ENCODE measurements around the gene MAU2. TPM values are rescaled to one million over a fixed set of nuclear protein-coding genes. Genes with fewer than 3 reads are reported as not detected.

MAU2 gene
- total and polyA plus RNA-seq, 2 experiments from 2014 or later: 18.9 to 62.2 TPM

DNA sequence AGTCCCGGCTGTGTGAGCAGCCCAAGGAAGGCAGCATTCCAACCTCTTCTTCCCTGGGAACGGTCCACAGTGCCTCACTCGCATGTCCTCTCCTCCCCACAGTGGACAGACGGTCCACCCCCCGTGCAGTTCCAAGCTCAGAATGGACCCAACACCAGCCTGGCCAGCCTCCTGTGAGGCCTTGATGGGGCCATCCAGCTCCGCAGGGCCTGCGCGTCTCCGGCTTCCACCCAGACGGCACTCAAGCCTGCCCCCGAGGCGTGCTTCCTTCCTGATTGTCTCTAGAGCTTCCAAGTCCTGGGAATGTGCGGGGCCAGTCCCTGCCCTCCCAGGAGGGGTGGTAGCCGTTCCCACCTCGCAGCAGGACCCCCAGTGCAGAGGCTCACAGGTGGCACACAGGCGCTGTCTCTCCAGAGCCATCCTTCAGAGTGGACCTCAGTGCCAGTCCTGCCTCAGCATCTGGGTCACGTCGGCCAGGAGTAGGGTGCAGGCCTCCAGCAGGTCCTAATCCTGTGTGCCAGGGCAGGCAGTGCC lies 35.0 kb downstream of the MAU2 start (continued):
- TF ChIP-seq ZNF331 (CRISPR knock-in tag; IDR thresholded peaks at IDR 0.05; ENCODE audit: low read depth): no peak
- no peak for TF ChIP-seq NANOG (IDR thresholded peaks at IDR 0.05; ENCODE audit: borderline replicate concordance)
- no peak for TF ChIP-seq CREB1 (CRISPR knock-in tag; IDR thresholded peaks at IDR 0.05; ENCODE audit: low read depth)
- TF ChIP-seq STAT1 (IDR thresholded peaks at IDR 0.05; ENCODE audit: unreplicated experiment): no peak
- no peak for TF ChIP-seq EZH2phosphoT487 (IDR thresholded peaks at IDR 0.05; ENCODE audit: unreplicated experiment)
- TF ChIP-seq, protein P1, sequence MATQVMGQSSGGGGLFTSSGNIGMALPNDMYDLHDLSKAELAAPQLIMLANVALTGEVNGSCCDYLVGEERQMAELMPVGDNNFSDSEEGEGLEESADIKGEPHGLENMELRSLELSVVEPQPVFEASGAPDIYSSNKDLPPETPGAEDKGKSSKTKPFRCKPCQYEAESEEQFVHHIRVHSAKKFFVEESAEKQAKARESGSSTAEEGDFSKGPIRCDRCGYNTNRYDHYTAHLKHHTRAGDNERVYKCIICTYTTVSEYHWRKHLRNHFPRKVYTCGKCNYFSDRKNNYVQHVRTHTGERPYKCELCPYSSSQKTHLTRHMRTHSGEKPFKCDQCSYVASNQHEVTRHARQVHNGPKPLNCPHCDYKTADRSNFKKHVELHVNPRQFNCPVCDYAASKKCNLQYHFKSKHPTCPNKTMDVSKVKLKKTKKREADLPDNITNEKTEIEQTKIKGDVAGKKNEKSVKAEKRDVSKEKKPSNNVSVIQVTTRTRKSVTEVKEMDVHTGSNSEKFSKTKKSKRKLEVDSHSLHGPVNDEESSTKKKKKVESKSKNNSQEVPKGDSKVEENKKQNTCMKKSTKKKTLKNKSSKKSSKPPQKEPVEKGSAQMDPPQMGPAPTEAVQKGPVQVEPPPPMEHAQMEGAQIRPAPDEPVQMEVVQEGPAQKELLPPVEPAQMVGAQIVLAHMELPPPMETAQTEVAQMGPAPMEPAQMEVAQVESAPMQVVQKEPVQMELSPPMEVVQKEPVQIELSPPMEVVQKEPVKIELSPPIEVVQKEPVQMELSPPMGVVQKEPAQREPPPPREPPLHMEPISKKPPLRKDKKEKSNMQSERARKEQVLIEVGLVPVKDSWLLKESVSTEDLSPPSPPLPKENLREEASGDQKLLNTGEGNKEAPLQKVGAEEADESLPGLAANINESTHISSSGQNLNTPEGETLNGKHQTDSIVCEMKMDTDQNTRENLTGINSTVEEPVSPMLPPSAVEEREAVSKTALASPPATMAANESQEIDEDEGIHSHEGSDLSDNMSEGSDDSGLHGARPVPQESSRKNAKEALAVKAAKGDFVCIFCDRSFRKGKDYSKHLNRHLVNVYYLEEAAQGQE (IDR thresholded peaks at IDR 0.05; ENCODE audit: unreplicated experiment): no peak
- TF ChIP-seq CTCF (conservative IDR thresholded peaks at IDR 0.05; ENCODE audit: low read depth in 2 of 2): no peak
- TF ChIP-seq ZNF114 (CRISPR knock-in tag; IDR thresholded peaks at IDR 0.05): no peak
- no peak for TF ChIP-seq EZH2 (IDR thresholded peaks at IDR 0.05; ENCODE audit: low read depth, unreplicated experiment)

DNA sequence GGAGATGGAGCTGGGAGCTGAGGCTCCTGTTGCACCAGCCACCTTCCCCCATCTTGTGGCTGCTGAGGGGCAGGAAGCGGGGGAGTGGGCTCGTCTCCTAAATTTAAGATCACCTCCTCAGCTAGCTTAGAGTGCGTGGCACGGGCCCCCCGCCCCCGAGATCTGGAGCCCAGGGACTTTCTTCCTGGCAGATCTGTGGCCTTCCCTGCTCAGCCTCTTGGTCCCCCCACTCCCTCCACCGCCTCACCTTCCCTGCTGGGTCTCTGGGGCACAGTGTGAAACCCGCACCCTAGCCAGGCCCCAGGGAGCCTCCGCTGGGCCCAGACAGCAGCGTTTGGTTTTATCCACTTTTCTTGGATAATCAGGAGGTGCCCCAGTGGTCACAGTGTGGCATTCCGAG lies 35.9 kb downstream of the MAU2 start:
- H3K4me3 ChIP-seq: no peak overlapping the region
- H3K36me3 ChIP-seq (ENCODE audit: insufficient read depth): peaks cover 10% of the 10 kb centered on the region
- H3K27me3 ChIP-seq (ENCODE audit: insufficient read depth): no peaks in the 10 kb centered on the region
- Mint-ChIP-seq H3K4me3 (no peak overlapping the region), H3K4me1 (peaks cover 4% of the 10 kb centered on the region), H3K27ac (no peak overlapping the region), H3K27me3 (ENCODE audit: insufficient read depth, low read depth, poor library complexity) (peaks cover 11% of the 10 kb centered on the region), H3K9me3 (no peaks in the 10 kb centered on the region), H3K36me3 (ENCODE audit: low read depth) (peaks cover 27% of the 10 kb centered on the region)
- DNase-seq (ENCODE audit: low spot score) (no peak), ATAC-seq (no peak)
- no peaks in the 10 kb centered on the region for H3K79me2 ChIP-seq (replicated peaks; ENCODE audit: insufficient read depth)
- 0 out of 2 replicates have a peak, but pooled peaks cover 3% of the 10 kb centered on the region for H3F3A ChIP-seq (replicated peaks; ENCODE audit: low read depth)
- H3K4me1 ChIP-seq (ENCODE audit: insufficient read depth): no peaks in the 10 kb centered on the region; the same call in 1 of the 2 replicates
- H3K9me2 ChIP-seq (ENCODE audit: insufficient read depth): no peaks in the 10 kb centered on the region
- H4K20me1 ChIP-seq (replicated peaks; ENCODE audit: insufficient read depth): no peaks in the 10 kb centered on the region
- no peak overlapping the region for H3K27ac ChIP-seq (ENCODE audit: low read depth)
- no peak overlapping the region for H3K4me2 ChIP-seq
- no peak overlapping the region for H2AFZ ChIP-seq
- TF ChIP-seq CREB1 (CRISPR knock-in tag; IDR thresholded peaks at IDR 0.05; ENCODE audit: low read depth): no peak
- no peak for TF ChIP-seq ZNF114 (CRISPR knock-in tag; IDR thresholded peaks at IDR 0.05)
- TF ChIP-seq STAT1 (IDR thresholded peaks at IDR 0.05; ENCODE audit: unreplicated experiment): no peak
- no peak for TF ChIP-seq ETS1 (IDR thresholded peaks at IDR 0.05)
- TF ChIP-seq CTCF (conservative IDR thresholded peaks at IDR 0.05; ENCODE audit: low read depth in 2 of 2): no peak
- TF ChIP-seq NANOG (IDR thresholded peaks at IDR 0.05; ENCODE audit: borderline replicate concordance): no peak
- no peak for TF ChIP-seq JUNB (IDR thresholded peaks at IDR 0.05; ENCODE audit: unreplicated experiment)
- no peak for TF ChIP-seq EZH2 (IDR thresholded peaks at IDR 0.05; ENCODE audit: low read depth, unreplicated experiment)
- TF ChIP-seq ZNF331 (CRISPR knock-in tag; IDR thresholded peaks at IDR 0.05; ENCODE audit: low read depth): no peak
